Measurements from ENCODE around the gene CRLF1.

Gene CRLF1

DNA sequence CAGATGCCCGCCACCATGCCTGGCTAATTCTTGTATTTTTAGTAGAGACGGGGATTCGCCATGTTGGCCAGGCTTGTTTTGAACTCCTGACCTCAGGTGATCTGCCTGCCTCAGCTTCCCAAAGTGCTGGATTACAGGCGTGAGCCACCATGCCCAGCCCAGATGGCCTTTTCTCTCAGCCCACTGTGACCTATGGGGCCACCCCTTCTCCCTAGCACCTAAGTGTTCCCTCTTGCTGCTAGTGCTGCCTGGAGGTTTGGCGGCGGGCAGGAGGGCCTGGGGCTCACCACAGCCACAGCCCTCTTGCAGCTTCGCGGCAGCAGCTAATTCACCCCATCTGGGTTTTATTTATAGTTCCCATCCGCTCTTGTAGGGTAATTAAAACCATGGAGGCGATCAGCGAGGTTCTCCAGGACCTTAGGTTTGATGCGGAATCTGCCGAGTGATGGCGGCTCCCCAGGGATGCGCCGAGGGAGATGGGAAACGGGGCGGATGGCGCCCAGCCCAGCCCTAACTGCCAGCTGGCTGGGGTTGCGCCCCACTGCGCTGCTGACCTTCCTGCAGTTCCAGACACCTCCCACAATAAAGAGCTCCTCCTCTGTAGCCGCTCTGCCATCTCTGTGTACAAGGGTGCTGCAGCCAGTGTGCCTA, 14.7 kb downstream of the CRLF1 start:
- Histone ChIP-seq H3K9me3 (ENCODE audit: insufficient read depth, low read length, severe bottlenecking) (no peaks in the 10 kb centered on the region), H3K27ac (ENCODE audit: low read length) (no peak overlapping the region), H4K20me1 (ENCODE audit: insufficient read depth, low read length) (peaks cover 7% of the 10 kb centered on the region), H2AFZ (ENCODE audit: low read depth, low read length) (no peak overlapping the region), H3K79me2 (ENCODE audit: insufficient read depth, low read length) (peaks cover 14% of the 10 kb centered on the region), H3K4me1 (ENCODE audit: insufficient read depth, low read length) (peaks cover 52% of the 10 kb centered on the region), H3K9ac (ENCODE audit: low read depth, low read length) (no peak overlapping the region; the same call in 1 of the 2 replicates), H3K36me3 (ENCODE audit: insufficient read depth, low read length) (peaks cover 8% of the 10 kb centered on the region), H3K27me3 (ENCODE audit: insufficient read depth, low read length, poor library complexity) (no peaks in the 10 kb centered on the region), H3K4me2 (ENCODE audit: insufficient read depth, low read length) (no peak overlapping the region), H3K4me3 (ENCODE audit: low read depth in 1 of 2, low read length in 2 of 2) (no peak overlapping the region)
- TF ChIP-seq, protein P1, sequence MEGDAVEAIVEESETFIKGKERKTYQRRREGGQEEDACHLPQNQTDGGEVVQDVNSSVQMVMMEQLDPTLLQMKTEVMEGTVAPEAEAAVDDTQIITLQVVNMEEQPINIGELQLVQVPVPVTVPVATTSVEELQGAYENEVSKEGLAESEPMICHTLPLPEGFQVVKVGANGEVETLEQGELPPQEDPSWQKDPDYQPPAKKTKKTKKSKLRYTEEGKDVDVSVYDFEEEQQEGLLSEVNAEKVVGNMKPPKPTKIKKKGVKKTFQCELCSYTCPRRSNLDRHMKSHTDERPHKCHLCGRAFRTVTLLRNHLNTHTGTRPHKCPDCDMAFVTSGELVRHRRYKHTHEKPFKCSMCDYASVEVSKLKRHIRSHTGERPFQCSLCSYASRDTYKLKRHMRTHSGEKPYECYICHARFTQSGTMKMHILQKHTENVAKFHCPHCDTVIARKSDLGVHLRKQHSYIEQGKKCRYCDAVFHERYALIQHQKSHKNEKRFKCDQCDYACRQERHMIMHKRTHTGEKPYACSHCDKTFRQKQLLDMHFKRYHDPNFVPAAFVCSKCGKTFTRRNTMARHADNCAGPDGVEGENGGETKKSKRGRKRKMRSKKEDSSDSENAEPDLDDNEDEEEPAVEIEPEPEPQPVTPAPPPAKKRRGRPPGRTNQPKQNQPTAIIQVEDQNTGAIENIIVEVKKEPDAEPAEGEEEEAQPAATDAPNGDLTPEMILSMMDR (IDR thresholded peaks at IDR 0.05; ENCODE audit: borderline replicate concordance, extremely low read depth, low read length, poor library complexity, severe bottlenecking): no peak
- no peak for TF ChIP-seq EZH2 (IDR thresholded peaks at IDR 0.05; ENCODE audit: borderline replicate concordance, low read depth, low read length, severe bottlenecking)
- DNase-seq (no peak), ATAC-seq (ENCODE audit: insufficient read depth, low read depth) (no peak)

DNA sequence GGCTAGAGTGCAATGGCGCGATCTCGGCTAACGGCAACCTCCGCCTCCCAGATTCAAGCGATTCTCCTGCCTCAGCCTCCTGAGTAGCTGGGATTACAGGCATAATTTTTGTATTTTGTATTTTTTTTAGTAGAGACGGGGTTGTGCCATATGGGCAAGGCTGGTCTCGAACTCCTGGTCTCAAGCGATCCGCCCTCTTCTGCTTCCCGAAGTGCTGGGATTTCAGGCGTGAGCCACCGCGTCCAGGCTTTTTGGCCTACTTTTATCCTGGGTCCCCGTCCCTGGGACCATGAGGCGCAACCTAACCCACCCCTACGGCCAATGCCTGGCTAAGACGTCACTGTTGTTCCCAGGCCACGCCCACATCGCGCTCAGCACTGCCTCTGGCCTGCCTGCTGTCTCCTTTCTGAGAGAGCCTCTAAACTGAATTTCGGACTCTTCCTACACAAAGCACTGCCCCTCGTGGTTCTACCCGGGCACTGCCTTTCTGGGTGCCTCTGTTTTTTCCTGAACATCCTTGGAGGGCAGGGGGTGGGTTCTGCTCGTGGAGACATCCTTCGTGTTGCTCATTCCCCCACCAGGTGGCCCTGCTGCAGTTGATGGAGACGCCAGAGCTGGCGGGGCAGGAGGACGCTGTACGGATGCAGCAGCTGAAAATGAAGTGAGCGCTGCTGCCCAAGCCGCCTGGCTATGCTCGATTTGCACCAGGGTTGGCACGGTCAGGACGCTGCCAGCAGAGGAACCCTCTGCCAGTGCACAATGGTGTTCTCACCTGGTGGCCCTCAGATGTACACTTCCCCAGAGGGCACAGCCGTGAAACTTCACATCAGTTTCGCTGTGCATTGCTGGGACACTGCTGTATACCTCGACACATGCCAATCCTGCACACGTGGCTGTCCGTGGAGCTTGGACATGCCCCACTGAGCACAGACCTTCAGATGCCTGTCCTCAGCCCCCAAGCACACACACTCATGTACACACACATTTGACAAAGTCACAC, 16.0 kb downstream of the CRLF1 start:
- H2AFZ ChIP-seq (ENCODE audit: low read depth, low read length): no peak overlapping the region

GRCh38 chr19:18589380-18590272, 17.0 kb downstream of the CRLF1 start:
- peak overlapping the region; percentile 75 for H3K9ac ChIP-seq (ENCODE audit: low read depth, low read length)
- H4K20me1 ChIP-seq (ENCODE audit: insufficient read depth, low read length): peaks cover 7% of the 10 kb centered on the region
- H3K4me1 ChIP-seq (ENCODE audit: insufficient read depth, low read length): peaks cover 56% of the 10 kb centered on the region
- peaks cover 8% of the 10 kb centered on the region for H3K36me3 ChIP-seq (ENCODE audit: insufficient read depth, low read length)
- H3K4me3 ChIP-seq (ENCODE audit: low read depth in 1 of 2, low read length in 2 of 2): peak overlapping the region; percentile 33 to 71
- H3K4me2 ChIP-seq (ENCODE audit: insufficient read depth, low read length): peak overlapping the region; percentile 81
- TF ChIP-seq, protein P1 (IDR thresholded peaks at IDR 0.05; ENCODE audit: borderline replicate concordance, extremely low read depth, low read length, poor library complexity, severe bottlenecking): peak; percentile 27
- TF ChIP-seq EZH2 (IDR thresholded peaks at IDR 0.05; ENCODE audit: borderline replicate concordance, low read depth, low read length, severe bottlenecking): no peak
- peak overlapping the region; percentile 85 for H3K27ac ChIP-seq (ENCODE audit: low read length)
- peak; percentile 58 for ATAC-seq (ENCODE audit: insufficient read depth, low read depth)
- DNase-seq: peak; percentile 73
- peak overlapping the region; percentile 82 for H2AFZ ChIP-seq (ENCODE audit: low read depth, low read length)
- no peaks in the 10 kb centered on the region for H3K9me3 ChIP-seq (ENCODE audit: insufficient read depth, low read length, severe bottlenecking)
- peaks cover 14% of the 10 kb centered on the region for H3K79me2 ChIP-seq (ENCODE audit: insufficient read depth, low read length)
- no peaks in the 10 kb centered on the region for H3K27me3 ChIP-seq (ENCODE audit: insufficient read depth, low read length, poor library complexity)

More for the DNA sequence above, 16.0 kb downstream of the CRLF1 start:
- no peaks in the 10 kb centered on the region for H3K27me3 ChIP-seq (ENCODE audit: insufficient read depth, low read length, poor library complexity)
- no peaks in the 10 kb centered on the region for H3K9me3 ChIP-seq (ENCODE audit: insufficient read depth, low read length, severe bottlenecking)
- peaks cover 14% of the 10 kb centered on the region for H3K79me2 ChIP-seq (ENCODE audit: insufficient read depth, low read length)
- H3K4me3 ChIP-seq (ENCODE audit: low read depth in 1 of 2, low read length in 2 of 2): peak overlapping the region in 1 of 2 experiments; percentile 71; a peak in 1 of 4 replicates
- H3K4me2 ChIP-seq (ENCODE audit: insufficient read depth, low read length): peak overlapping the region; percentile 81
- peaks cover 53% of the 10 kb centered on the region for H3K4me1 ChIP-seq (ENCODE audit: insufficient read depth, low read length)
- H3K36me3 ChIP-seq (ENCODE audit: insufficient read depth, low read length): peaks cover 8% of the 10 kb centered on the region
- ATAC-seq (ENCODE audit: insufficient read depth, low read depth): no peak
- peak; percentile 25 for DNase-seq
- no peak for TF ChIP-seq EZH2 (IDR thresholded peaks at IDR 0.05; ENCODE audit: borderline replicate concordance, low read depth, low read length, severe bottlenecking)
- TF ChIP-seq, protein P1 (IDR thresholded peaks at IDR 0.05; ENCODE audit: borderline replicate concordance, extremely low read depth, low read length, poor library complexity, severe bottlenecking): peak; percentile 29
- H3K9ac ChIP-seq (ENCODE audit: low read depth, low read length): 0 out of 2 replicates have a peak overlapping the region, but pooled peaks have one; percentile 75
- no peak overlapping the region for H3K27ac ChIP-seq (ENCODE audit: low read length)
- peaks cover 7% of the 10 kb centered on the region for H4K20me1 ChIP-seq (ENCODE audit: insufficient read depth, low read length)
